H9 (cell line): ENCODE measurements around the gene DLK2. TPM values are rescaled to one million over a fixed set of nuclear protein-coding genes. Genes with fewer than 3 reads are reported as not detected.

Experiments
- DNase-seq: peaks from one replicate; pipeline ENCODE4 v3.0.0-alpha.2; 2017
- H2AFZ ChIP-seq: one replicate; pipeline ENCODE4 v1.6.1; 2013; ENCODE audit warnings: mild to moderate bottlenecking, low read length, control low read depth, moderate library complexity
- H2AK5ac ChIP-seq: 2 replicates; pipeline ENCODE4 v1.6.1; 2013; ENCODE audit warnings: low read length, control low read depth, mixed read lengths; ENCODE audit not compliant: insufficient read length
- H2BK120ac ChIP-seq: one replicate; pipeline ENCODE4 v1.6.1; 2013; ENCODE audit warnings: low read depth, mild to moderate bottlenecking, low read length, control low read depth, inconsistent platforms; ENCODE audit not compliant: poor library complexity, severe bottlenecking
- H2BK12ac ChIP-seq: 2 replicates; pipeline ENCODE4 v1.6.1; 2013; ENCODE audit warnings: low read length, control low read depth, mixed read lengths, low read depth; ENCODE audit not compliant: insufficient read length
- H2BK15ac ChIP-seq: 2 replicates; pipeline ENCODE4 v1.6.1; 2013; ENCODE audit warnings: low read depth, low read length, control low read depth
- H2BK20ac ChIP-seq: one replicate; pipeline ENCODE4 v1.6.1; 2013; ENCODE audit warnings: low read depth, mild to moderate bottlenecking, low read length, control low read depth, inconsistent platforms; ENCODE audit not compliant: poor library complexity, severe bottlenecking
- H2BK5ac ChIP-seq: 2 replicates; pipeline ENCODE4 v1.6.1; 2013; ENCODE audit warnings: low read length, control low read depth, mixed read lengths; ENCODE audit not compliant: insufficient read length
- H3K14ac ChIP-seq: 2 replicates; pipeline ENCODE4 v1.6.1; 2013; ENCODE audit warnings: low read length, control low read depth; ENCODE audit not compliant: insufficient read depth
- H3K18ac ChIP-seq: 2 replicates; pipeline ENCODE4 v1.6.1; 2013; ENCODE audit warnings: low read depth, mild to moderate bottlenecking, mixed read lengths, low read length, control low read depth; ENCODE audit not compliant: insufficient read length
- H3K23ac ChIP-seq: 2 replicates; pipeline ENCODE4 v1.6.1; 2013; ENCODE audit warnings: low read length, control low read depth, mixed read lengths, low read depth; ENCODE audit not compliant: insufficient read length
- H3K23me2 ChIP-seq: 2 replicates; pipeline ENCODE4 v1.6.1; 2013; ENCODE audit warnings: low read depth, mild to moderate bottlenecking, mixed read lengths, low read length, control low read depth; ENCODE audit not compliant: insufficient read length, poor library complexity, severe bottlenecking
- H3K27ac ChIP-seq: 2 replicates; pipeline ENCODE4 v1.5.1; 2013; ENCODE audit warnings: low read length, control low read depth, mixed read lengths, low read depth; ENCODE audit not compliant: insufficient read length
- H3K27me3 ChIP-seq: 2 replicates; pipeline ENCODE4 v1.6.1; 2013; ENCODE audit warnings: low read length, control low read depth, inconsistent platforms; ENCODE audit not compliant: insufficient read depth
- H3K4ac ChIP-seq: 2 replicates; pipeline ENCODE4 v1.6.1; 2013; ENCODE audit warnings: low read depth, mild to moderate bottlenecking, control low read depth, inconsistent platforms, low read length, moderate library complexity
- H3K4me1 ChIP-seq: 2 replicates; pipeline ENCODE4 v1.6.1; 2013; ENCODE audit warnings: low read length, control low read depth, inconsistent platforms; ENCODE audit not compliant: insufficient read depth
- H3K4me2 ChIP-seq: 2 replicates; pipeline ENCODE4 v1.6.1; 2013; ENCODE audit warnings: low read length, control low read depth, mixed read lengths; ENCODE audit not compliant: insufficient read length, insufficient read depth
- H3K56ac ChIP-seq: 2 replicates; pipeline ENCODE4 v1.6.1; 2013; ENCODE audit warnings: low read depth, mild to moderate bottlenecking, mixed read lengths, low read length, control low read depth; ENCODE audit not compliant: insufficient read length
- H3K79me1 ChIP-seq: 2 replicates; pipeline ENCODE4 v1.6.1; 2013; ENCODE audit warnings: low read depth, mild to moderate bottlenecking, moderate library complexity, low read length, control low read depth, inconsistent platforms; ENCODE audit not compliant: insufficient read depth, poor library complexity, severe bottlenecking
- H3K79me2 ChIP-seq: 2 replicates; pipeline ENCODE4 v1.6.1; 2013; ENCODE audit warnings: low read length, control low read depth, inconsistent platforms; ENCODE audit not compliant: insufficient read depth
- H3K9ac ChIP-seq: 2 replicates; pipeline ENCODE4 v1.6.1; 2013; ENCODE audit warnings: low read length, control low read depth, mixed read lengths; ENCODE audit not compliant: insufficient read length; ENCODE audit errors: extremely low read depth
- H3K9me3 ChIP-seq: one replicate; pipeline ENCODE4 v1.6.1; 2013; ENCODE audit warnings: low read depth, low read length, inconsistent platforms; ENCODE audit not compliant: control insufficient read depth
- H3T11ph ChIP-seq: one replicate; pipeline ENCODE4 v1.6.1; 2013; ENCODE audit warnings: mild to moderate bottlenecking, low read length, control low read depth, inconsistent platforms
- H4K20me1 ChIP-seq: one replicate; pipeline ENCODE4 v1.6.1; 2013; ENCODE audit not compliant: control insufficient read depth, insufficient read length, insufficient read depth
- H4K5ac ChIP-seq: 2 replicates; pipeline ENCODE4 v1.6.1; 2013; ENCODE audit warnings: low read depth, mild to moderate bottlenecking, mixed read lengths, low read length, control low read depth; ENCODE audit not compliant: insufficient read length
- H4K8ac ChIP-seq: replicated peaks from 2 replicates; pipeline ENCODE4 v1.6.1; 2013; ENCODE audit warnings: low read length, control low read depth, mixed read lengths, low read depth; ENCODE audit not compliant: insufficient read length
- H4K91ac ChIP-seq: 2 replicates; pipeline ENCODE4 v1.6.1; 2013; ENCODE audit warnings: low read depth, mild to moderate bottlenecking, moderate library complexity, mixed read lengths, low read length, control low read depth; ENCODE audit not compliant: insufficient read length
- H3K27ac Mint-ChIP-seq, 3 experiments: 2 replicates in 2 of 3; 3 replicates in 1 of 3; pipeline ENCODE4 v1.8.0; 2020 to 2021; ENCODE audit warnings: mixed read lengths in 3 of 3, mild to moderate bottlenecking in 1 of 3, moderate library complexity in 1 of 3
- H3K27me3 Mint-ChIP-seq: 2 replicates; pipeline ENCODE4 v1.8.0; 2021; ENCODE audit warnings: low read depth, mild to moderate bottlenecking, moderate library complexity, mixed read lengths
- H3K36me3 Mint-ChIP-seq, 3 experiments: 2 replicates in 2 of 3; 3 replicates in 1 of 3; pipeline ENCODE4 v1.8.0; 2020 to 2021; ENCODE audit warnings: low read depth in 3 of 3, mixed read lengths in 3 of 3; ENCODE audit not compliant: insufficient read depth in 1 of 3
- H3K4me1 Mint-ChIP-seq, 2 experiments: 2 replicates each; pipeline ENCODE4 v1.8.0; 2020; ENCODE audit warnings: mixed read lengths in 2 of 2
- H3K4me3 Mint-ChIP-seq, 2 experiments: 2 replicates in 1 of 2; 3 replicates in 1 of 2; pipeline ENCODE4 v1.8.0; 2020 to 2021; ENCODE audit warnings: mild to moderate bottlenecking in 2 of 2, mixed read lengths in 2 of 2, moderate library complexity in 1 of 2
- H3K9me3 Mint-ChIP-seq, 2 experiments: 2 replicates in 1 of 2; 3 replicates in 1 of 2; pipeline ENCODE4 v1.8.0; 2020; ENCODE audit warnings: mild to moderate bottlenecking in 2 of 2, mixed read lengths in 2 of 2, moderate library complexity in 1 of 2
- WGBS: extraction: QIAGEN DNeasy Blood & Tissue Kit; methylation state at CpG from one replicate; pipeline ENCODE4 v1.1.7; 2013; ENCODE audit warnings: missing lambda C conversion rate, low lambda C conversion rate, mixed read lengths; ENCODE audit not compliant: insufficient read length; ENCODE audit errors: extremely low coverage; 5-methylcytosine and 5-hydroxymethylcytosine counted together
- total RNA-seq: library from RNA; stranded (reverse); gene quantifications from 2 replicates; pipeline ENCODE4 v1.2.1, GENCODE V29; 2021
- TF ChIP-seq, protein P1 (sequence below): fragments of 200-600 bp; sonication (generic); conservative IDR thresholded peaks from 3 replicates; pipeline ENCODE4 v1.8.0; 2021; ENCODE audit warnings: antibody characterized with exemption, mild to moderate bottlenecking

The DLK2 gene
- total RNA-seq, 1 experiment from 2014 or later = 0.96 TPM

DNA sequence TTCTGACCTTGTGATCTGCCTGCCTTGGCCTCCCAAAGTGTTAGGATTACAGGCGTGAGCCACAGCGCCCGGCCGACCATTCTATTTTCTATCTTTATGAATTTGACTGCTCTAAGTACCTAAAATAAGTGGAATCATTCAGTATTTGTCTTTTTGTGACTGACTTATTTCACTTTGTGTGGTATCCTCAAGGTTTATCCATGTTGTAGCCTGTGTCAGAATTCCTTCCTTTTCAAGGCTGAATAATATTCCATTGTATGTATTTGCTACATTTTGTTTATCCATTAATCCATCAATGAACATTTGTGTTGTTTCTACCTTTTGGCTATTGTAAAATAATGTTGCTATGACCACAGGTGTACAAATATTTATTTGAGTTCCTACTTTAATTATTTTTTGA, 17.2 kb upstream of the DLK2 start:
- Histone ChIP-seq H2BK20ac (no peak overlapping the region), H2BK15ac (no peak overlapping the region), H3K23me2 (peaks cover 4% of the 10 kb centered on the region), H3K27me3 (no peaks in the 10 kb centered on the region), H4K20me1 (no peaks in the 10 kb centered on the region), H3K9ac (no peak overlapping the region), H3K14ac (no peak overlapping the region), H3K4ac (no peak overlapping the region), H3K23ac (no peak overlapping the region), H3K4me2 (no peak overlapping the region), H4K5ac (no peak overlapping the region), H2AFZ (no peak overlapping the region), H2BK12ac (no peak overlapping the region), H4K8ac (no peak overlapping the region), H3K18ac (no peak overlapping the region), H4K91ac (no peak overlapping the region), H3K27ac (no peak overlapping the region), H3T11ph (no peak overlapping the region), H3K56ac (no peak overlapping the region), H3K79me2 (no peaks in the 10 kb centered on the region), H2BK120ac (no peak overlapping the region), H3K4me1 (peaks cover 6% of the 10 kb centered on the region; the same call in 1 of the 2 replicates), H2AK5ac (no peak overlapping the region), H3K9me3 (no peaks in the 10 kb centered on the region), H3K79me1 (no peaks in the 10 kb centered on the region), H2BK5ac (no peak overlapping the region)
- Mint-ChIP-seq H3K9me3 (no peaks in the 10 kb centered on the region), H3K36me3 (no peaks in the 10 kb centered on the region), H3K4me1 (peaks cover 18 to 27% of the 10 kb centered on the region in 2 experiments), H3K27me3 (peaks cover 6% of the 10 kb centered on the region), H3K27ac (no peak overlapping the region), H3K4me3 (no peak overlapping the region)
- TF ChIP-seq, protein P1, sequence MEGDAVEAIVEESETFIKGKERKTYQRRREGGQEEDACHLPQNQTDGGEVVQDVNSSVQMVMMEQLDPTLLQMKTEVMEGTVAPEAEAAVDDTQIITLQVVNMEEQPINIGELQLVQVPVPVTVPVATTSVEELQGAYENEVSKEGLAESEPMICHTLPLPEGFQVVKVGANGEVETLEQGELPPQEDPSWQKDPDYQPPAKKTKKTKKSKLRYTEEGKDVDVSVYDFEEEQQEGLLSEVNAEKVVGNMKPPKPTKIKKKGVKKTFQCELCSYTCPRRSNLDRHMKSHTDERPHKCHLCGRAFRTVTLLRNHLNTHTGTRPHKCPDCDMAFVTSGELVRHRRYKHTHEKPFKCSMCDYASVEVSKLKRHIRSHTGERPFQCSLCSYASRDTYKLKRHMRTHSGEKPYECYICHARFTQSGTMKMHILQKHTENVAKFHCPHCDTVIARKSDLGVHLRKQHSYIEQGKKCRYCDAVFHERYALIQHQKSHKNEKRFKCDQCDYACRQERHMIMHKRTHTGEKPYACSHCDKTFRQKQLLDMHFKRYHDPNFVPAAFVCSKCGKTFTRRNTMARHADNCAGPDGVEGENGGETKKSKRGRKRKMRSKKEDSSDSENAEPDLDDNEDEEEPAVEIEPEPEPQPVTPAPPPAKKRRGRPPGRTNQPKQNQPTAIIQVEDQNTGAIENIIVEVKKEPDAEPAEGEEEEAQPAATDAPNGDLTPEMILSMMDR = no peak
- no CpG with 5 or more reads among the region's 4 CpGs for WGBS
- DNase-seq = no peak
